Measurements from ENCODE around the gene DDX51. TPM values are rescaled to one million over a fixed set of nuclear protein-coding genes. Genes with fewer than 3 reads are reported as not detected.

The DDX51 gene
- total RNA-seq, 1 donor from 2014 or later: 5.1 TPM

- DNase-seq (ENCODE audit: low read depth in 2 of 2): no peak
Measured at GRCh38 chr12:132167611-132168310, 23.6 kb upstream of the DDX51 start.

GRCh38 chr12:132166801-132167591 is 22.9 kb upstream of the DDX51 start:
- no peak for DNase-seq (ENCODE audit: low read depth in 2 of 2)

GRCh38 chr12:132166093-132166492 is 22.0 kb upstream of the DDX51 start:
- DNase-seq (ENCODE audit: low read depth in 2 of 2): no peak

GRCh38 chr12:132165584-132165983 is 21.5 kb upstream of the DDX51 start:
- no peak for DNase-seq (ENCODE audit: low read depth in 2 of 2)

- DNase-seq (ENCODE audit: low read depth in 2 of 2): no peak
Measured at GRCh38 chr12:132164426-132164825, 20.3 kb upstream of the DDX51 start.

GRCh38 chr12:132163911-132164288 is 19.8 kb upstream of the DDX51 start:
- no peak for DNase-seq (ENCODE audit: low read depth in 2 of 2)

GRCh38 chr12:132163041-132163910 is 19.2 kb upstream of the DDX51 start:
- DNase-seq (ENCODE audit: low read depth in 2 of 2): no peak

- peak; percentile 46 to 79 for DNase-seq (ENCODE audit: low read depth in 2 of 2)
Measured at GRCh38 chr12:132162508-132163031, 18.5 kb upstream of the DDX51 start.

- DNase-seq (ENCODE audit: low read depth in 2 of 2): no peak
Measured at GRCh38 chr12:132161796-132162507, 17.8 kb upstream of the DDX51 start.

- peak in 1 of 2 donors; percentile 33 for DNase-seq (ENCODE audit: low read depth in 2 of 2)
Measured at GRCh38 chr12:132161036-132161781, 17.1 kb upstream of the DDX51 start.

- no peak for DNase-seq (ENCODE audit: low read depth in 2 of 2)
Measured at GRCh38 chr12:132160601-132161035, 16.5 kb upstream of the DDX51 start.

- DNase-seq (ENCODE audit: low read depth in 2 of 2): no peak
Measured at GRCh38 chr12:132160016-132160415, 15.9 kb upstream of the DDX51 start.

- DNase-seq (ENCODE audit: low read depth in 2 of 2): no peak
Measured at GRCh38 chr12:132159555-132160003, 15.5 kb upstream of the DDX51 start.

GRCh38 chr12:132158677-132159554 is 14.8 kb upstream of the DDX51 start:
- no peak for DNase-seq (ENCODE audit: low read depth in 2 of 2)

GRCh38 chr12:132157733-132158409 is 13.8 kb upstream of the DDX51 start:
- no peak for DNase-seq (ENCODE audit: low read depth in 2 of 2)

- DNase-seq (ENCODE audit: low read depth in 2 of 2): no peak
Measured at GRCh38 chr12:132156573-132157325, 12.6 kb upstream of the DDX51 start.

GRCh38 chr12:132155771-132156572 is 11.9 kb upstream of the DDX51 start:
- DNase-seq (ENCODE audit: low read depth in 2 of 2): no peak
